ENCODE measurements around the gene KLHL24.
"Not testable (repeated sequence)": the region's sequence is repeated elsewhere in the genome, so short reads cannot be mapped to it uniquely, and the experiment has no call there.

KLHL24 gene

GRCh38 chr3:183662099-183662498, 26.7 kb downstream of the KLHL24 start:
- Histone ChIP-seq H3K9ac (ENCODE audit: low read length) (no peak overlapping the region), H2BK120ac (ENCODE audit: low read depth, low read length) (no peak overlapping the region), H3K18ac (ENCODE audit: low read length) (no peak overlapping the region), H2AK5ac (ENCODE audit: low read length) (no peak overlapping the region), H3K36me3 (ENCODE audit: control insufficient read depth, insufficient read depth, low read length) (no peaks in the 10 kb centered on the region), H3K4me2 (ENCODE audit: low read length) (no peak overlapping the region), H3K27ac (ENCODE audit: low read depth, low read length) (no peak overlapping the region), H3K23ac (ENCODE audit: low read length) (no peak overlapping the region), H3K4me1 (ENCODE audit: control insufficient read depth, low read depth, low read length) (no peaks in the 10 kb centered on the region), H3K79me2 (ENCODE audit: control insufficient read depth, insufficient read depth, low read length) (no peaks in the 10 kb centered on the region), H3K56ac (ENCODE audit: low read length) (no peak overlapping the region), H2BK5ac (ENCODE audit: low read length) (no peak overlapping the region), H3K27me3 (ENCODE audit: insufficient read depth, low read length, poor library complexity) (no peaks in the 10 kb centered on the region), H3K4ac (ENCODE audit: low read depth, low read length) (no peak overlapping the region), H3K4me3 (ENCODE audit: low read length) (no peak overlapping the region), H3K79me1 (ENCODE audit: low read length) (no peaks in the 10 kb centered on the region), H4K5ac (ENCODE audit: low read length) (no peak overlapping the region), H2BK15ac (replicated peaks; ENCODE audit: low read depth) (no peak overlapping the region), H4K8ac (ENCODE audit: low read depth, low read length) (no peak overlapping the region)
- no CpG with 5 or more reads among the region's 3 CpGs for WGBS (ENCODE audit: extremely low coverage, insufficient coverage, low lambda C conversion rate)
- no peak for DNase-seq

GRCh38 chr3:183664913-183665381, 29.5 kb downstream of the KLHL24 start:
- H3K56ac ChIP-seq (ENCODE audit: low read length): no peak overlapping the region
- no peak overlapping the region for H2BK5ac ChIP-seq (ENCODE audit: low read length)
- DNase-seq: no peak
- no peak overlapping the region for H2AK5ac ChIP-seq (ENCODE audit: low read length)
- H4K8ac ChIP-seq (ENCODE audit: low read depth, low read length): no peak overlapping the region
- no peak overlapping the region for H4K5ac ChIP-seq (ENCODE audit: low read length)
- no peak overlapping the region for H3K23ac ChIP-seq (ENCODE audit: low read length)
- no peak overlapping the region for H3K4me2 ChIP-seq (ENCODE audit: low read length)
- no peak overlapping the region for H3K9ac ChIP-seq (ENCODE audit: low read length)
- no peak overlapping the region for H3K18ac ChIP-seq (ENCODE audit: low read length)
- H3K4ac ChIP-seq (ENCODE audit: low read depth, low read length): no peak overlapping the region
- no peaks in the 10 kb centered on the region for H3K79me1 ChIP-seq (ENCODE audit: low read length)
- WGBS (ENCODE audit: extremely low coverage, insufficient coverage, low lambda C conversion rate): no CpG with 5 or more reads among the region's 3 CpGs
- H3K4me3 ChIP-seq (ENCODE audit: low read length): no peak overlapping the region
- no peaks in the 10 kb centered on the region for H3K4me1 ChIP-seq (ENCODE audit: control insufficient read depth, low read depth, low read length)
- H3K27ac ChIP-seq (ENCODE audit: low read depth, low read length): no peak overlapping the region
- no peak overlapping the region for H2BK15ac ChIP-seq (replicated peaks; ENCODE audit: low read depth)
- H3K79me2 ChIP-seq (ENCODE audit: control insufficient read depth, insufficient read depth, low read length): no peaks in the 10 kb centered on the region
- no peak overlapping the region for H2BK120ac ChIP-seq (ENCODE audit: low read depth, low read length)
- H3K27me3 ChIP-seq (ENCODE audit: insufficient read depth, low read length, poor library complexity): no peaks in the 10 kb centered on the region
- no peaks in the 10 kb centered on the region for H3K36me3 ChIP-seq (ENCODE audit: control insufficient read depth, insufficient read depth, low read length)

GRCh38 chr3:183680061-183680460, 44.6 kb downstream of the KLHL24 start:
- no peak overlapping the region for H3K23ac ChIP-seq (ENCODE audit: low read length)
- no peaks in the 10 kb centered on the region for H3K79me1 ChIP-seq (ENCODE audit: low read length)
- no peaks in the 10 kb centered on the region for H3K27me3 ChIP-seq (ENCODE audit: insufficient read depth, low read length, poor library complexity)
- H3K4me1 ChIP-seq (ENCODE audit: control insufficient read depth, low read depth, low read length): no peaks in the 10 kb centered on the region
- no CpG with 5 or more reads among the region's 3 CpGs for WGBS (ENCODE audit: extremely low coverage, insufficient coverage, low lambda C conversion rate)
- no peaks in the 10 kb centered on the region for H3K36me3 ChIP-seq (ENCODE audit: control insufficient read depth, insufficient read depth, low read length)
- H2BK15ac ChIP-seq (replicated peaks; ENCODE audit: low read depth): no peak overlapping the region
- no peak overlapping the region for H3K27ac ChIP-seq (ENCODE audit: low read depth, low read length)
- H3K56ac ChIP-seq (ENCODE audit: low read length): no peak overlapping the region
- H3K4ac ChIP-seq (ENCODE audit: low read depth, low read length): no peak overlapping the region
- H2BK120ac ChIP-seq (ENCODE audit: low read depth, low read length): no peak overlapping the region
- H3K4me3 ChIP-seq (ENCODE audit: low read length): no peak overlapping the region
- no peak for DNase-seq
- H2AK5ac ChIP-seq (ENCODE audit: low read length): no peak overlapping the region
- H4K8ac ChIP-seq (ENCODE audit: low read depth, low read length): no peak overlapping the region
- H2BK5ac ChIP-seq (ENCODE audit: low read length): no peak overlapping the region
- H3K18ac ChIP-seq (ENCODE audit: low read length): no peak overlapping the region
- H3K4me2 ChIP-seq (ENCODE audit: low read length): no peak overlapping the region
- H3K79me2 ChIP-seq (ENCODE audit: control insufficient read depth, insufficient read depth, low read length): no peaks in the 10 kb centered on the region
- no peak overlapping the region for H3K9ac ChIP-seq (ENCODE audit: low read length)
- no peak overlapping the region for H4K5ac ChIP-seq (ENCODE audit: low read length)

- Histone ChIP-seq H3K4me3 (ENCODE audit: low read length) (no peak overlapping the region), H3K4me2 (ENCODE audit: low read length) (no peak overlapping the region), H2AK5ac (ENCODE audit: low read length) (no peak overlapping the region), H3K23ac (ENCODE audit: low read length) (no peak overlapping the region), H3K9ac (ENCODE audit: low read length) (no peak overlapping the region), H3K79me1 (ENCODE audit: low read length) (no peaks in the 10 kb centered on the region), H2BK15ac (replicated peaks; ENCODE audit: low read depth) (no peak overlapping the region), H3K27ac (ENCODE audit: low read depth, low read length) (no peak overlapping the region), H3K4me1 (ENCODE audit: control insufficient read depth, low read depth, low read length) (no peaks in the 10 kb centered on the region), H3K18ac (ENCODE audit: low read length) (no peak overlapping the region), H4K5ac (ENCODE audit: low read length) (no peak overlapping the region), H2BK5ac (ENCODE audit: low read length) (no peak overlapping the region), H3K79me2 (ENCODE audit: control insufficient read depth, insufficient read depth, low read length) (no peaks in the 10 kb centered on the region), H3K4ac (ENCODE audit: low read depth, low read length) (no peak overlapping the region), H3K27me3 (ENCODE audit: insufficient read depth, low read length, poor library complexity) (no peaks in the 10 kb centered on the region), H3K36me3 (ENCODE audit: control insufficient read depth, insufficient read depth, low read length) (no peaks in the 10 kb centered on the region), H4K8ac (ENCODE audit: low read depth, low read length) (no peak overlapping the region), H3K56ac (ENCODE audit: low read length) (no peak overlapping the region), H2BK120ac (ENCODE audit: low read depth, low read length) (no peak overlapping the region)
- WGBS (ENCODE audit: extremely low coverage, insufficient coverage, low lambda C conversion rate): no CpG with 5 or more reads among the region's 6 CpGs
- no peak for DNase-seq
These were observed 52.3 kb downstream of the KLHL24 start for GRCh38 chr3:183687705-183688104.

GRCh38 chr3:183688874-183689273, 53.5 kb downstream of the KLHL24 start:
- no CpG with 5 or more reads among the region's 3 CpGs for WGBS (ENCODE audit: extremely low coverage, insufficient coverage, low lambda C conversion rate)
- H2BK120ac ChIP-seq (ENCODE audit: low read depth, low read length): no peak overlapping the region
- H3K79me1 ChIP-seq (ENCODE audit: low read length): no peaks in the 10 kb centered on the region
- H3K18ac ChIP-seq (ENCODE audit: low read length): no peak overlapping the region
- no peaks in the 10 kb centered on the region for H3K4me1 ChIP-seq (ENCODE audit: control insufficient read depth, low read depth, low read length)
- H2AK5ac ChIP-seq (ENCODE audit: low read length): no peak overlapping the region
- H3K4me3 ChIP-seq (ENCODE audit: low read length): no peak overlapping the region
- H3K27ac ChIP-seq (ENCODE audit: low read depth, low read length): no peak overlapping the region
- no peak overlapping the region for H3K56ac ChIP-seq (ENCODE audit: low read length)
- H3K4me2 ChIP-seq (ENCODE audit: low read length): no peak overlapping the region
- H4K8ac ChIP-seq (ENCODE audit: low read depth, low read length): no peak overlapping the region
- no peak for DNase-seq
- no peaks in the 10 kb centered on the region for H3K79me2 ChIP-seq (ENCODE audit: control insufficient read depth, insufficient read depth, low read length)
- no peak overlapping the region for H3K9ac ChIP-seq (ENCODE audit: low read length)
- no peak overlapping the region for H3K23ac ChIP-seq (ENCODE audit: low read length)
- H2BK15ac ChIP-seq (replicated peaks; ENCODE audit: low read depth): no peak overlapping the region
- no peaks in the 10 kb centered on the region for H3K27me3 ChIP-seq (ENCODE audit: insufficient read depth, low read length, poor library complexity)
- H3K36me3 ChIP-seq (ENCODE audit: control insufficient read depth, insufficient read depth, low read length): no peaks in the 10 kb centered on the region
- H2BK5ac ChIP-seq (ENCODE audit: low read length): no peak overlapping the region
- H3K4ac ChIP-seq (ENCODE audit: low read depth, low read length): no peak overlapping the region
- no peak overlapping the region for H4K5ac ChIP-seq (ENCODE audit: low read length)

GRCh38 chr3:183689621-183690020, 54.2 kb downstream of the KLHL24 start:
- H3K36me3 ChIP-seq (ENCODE audit: control insufficient read depth, insufficient read depth, low read length); DNase-seq; H3K23ac ChIP-seq (ENCODE audit: low read length); H4K8ac ChIP-seq (ENCODE audit: low read depth, low read length); H2BK5ac ChIP-seq (ENCODE audit: low read length); H3K18ac ChIP-seq (ENCODE audit: low read length); H2BK15ac ChIP-seq (replicated peaks; ENCODE audit: low read depth); H3K27ac ChIP-seq (ENCODE audit: low read depth, low read length); H3K56ac ChIP-seq (ENCODE audit: low read length); H3K4me1 ChIP-seq (ENCODE audit: control insufficient read depth, low read depth, low read length); H2BK120ac ChIP-seq (ENCODE audit: low read depth, low read length); H3K79me1 ChIP-seq (ENCODE audit: low read length); H4K5ac ChIP-seq (ENCODE audit: low read length); H3K79me2 ChIP-seq (ENCODE audit: control insufficient read depth, insufficient read depth, low read length); H3K9ac ChIP-seq (ENCODE audit: low read length); H3K4me2 ChIP-seq (ENCODE audit: low read length); H3K4me3 ChIP-seq (ENCODE audit: low read length); H3K27me3 ChIP-seq (ENCODE audit: insufficient read depth, low read length, poor library complexity); H2AK5ac ChIP-seq (ENCODE audit: low read length); H3K4ac ChIP-seq (ENCODE audit: low read depth, low read length): not testable (repeated sequence)
- no CpG with 5 or more reads among the region's 5 CpGs for WGBS (ENCODE audit: extremely low coverage, insufficient coverage, low lambda C conversion rate)
